PFSK-1 (cell line): Measurements from ENCODE around the gene S100A7A. TPM values are rescaled to one million over a fixed set of nuclear protein-coding genes. Genes with fewer than 3 reads are reported as not detected.

ENCODE experiments used
- FOXP2 ChIP-seq: optimal IDR thresholded peaks from 2 replicates; pipeline ENCODE3; 2011; ENCODE audit warnings: borderline replicate concordance, control low read depth, inconsistent platforms; ENCODE audit not compliant: insufficient read depth; ENCODE audit errors: extremely low read length, extremely low read depth
- POLR2AphosphoS5 ChIP-seq: IDR thresholded peaks from 2 replicates; pipeline ENCODE4 v1.6.1; 2012; ENCODE audit warnings: low read depth, mild to moderate bottlenecking, control low read depth, low read length, moderate library complexity
- REST ChIP-seq, 2 experiments: IDR thresholded peaks; 2 replicates each; pipeline versions ENCODE4 v1.6.1 to v1.8.0; 2011 to 2012; ENCODE audit warnings: low read depth in 2 of 2, low read length in 2 of 2, control low read depth in 1 of 2, inconsistent platforms in 1 of 2, mild to moderate bottlenecking in 1 of 2, moderate library complexity in 1 of 2; ENCODE audit not compliant: insufficient read depth in 1 of 2
- SIN3A ChIP-seq: IDR thresholded peaks from 2 replicates; pipeline ENCODE4 v1.6.1; 2012; ENCODE audit warnings: mild to moderate bottlenecking, low read length, moderate library complexity, borderline replicate concordance; ENCODE audit not compliant: insufficient read depth
- TAF1 ChIP-seq: IDR thresholded peaks from 2 replicates; pipeline ENCODE4 v1.6.1; 2012; ENCODE audit warnings: low read length, control low read depth, borderline replicate concordance; ENCODE audit not compliant: insufficient read depth
- polyA plus RNA-seq: library from polyadenylated mRNA; unstranded; fragments of >200 nt; gene quantifications from one replicate; pipeline ENCODE4 v1.2.1, GENCODE V29; 2012; ENCODE audit warnings: low read depth, missing spikeins; ENCODE audit not compliant: insufficient read length

S100A7A gene
- not detected for polyA plus RNA-seq

DNA sequence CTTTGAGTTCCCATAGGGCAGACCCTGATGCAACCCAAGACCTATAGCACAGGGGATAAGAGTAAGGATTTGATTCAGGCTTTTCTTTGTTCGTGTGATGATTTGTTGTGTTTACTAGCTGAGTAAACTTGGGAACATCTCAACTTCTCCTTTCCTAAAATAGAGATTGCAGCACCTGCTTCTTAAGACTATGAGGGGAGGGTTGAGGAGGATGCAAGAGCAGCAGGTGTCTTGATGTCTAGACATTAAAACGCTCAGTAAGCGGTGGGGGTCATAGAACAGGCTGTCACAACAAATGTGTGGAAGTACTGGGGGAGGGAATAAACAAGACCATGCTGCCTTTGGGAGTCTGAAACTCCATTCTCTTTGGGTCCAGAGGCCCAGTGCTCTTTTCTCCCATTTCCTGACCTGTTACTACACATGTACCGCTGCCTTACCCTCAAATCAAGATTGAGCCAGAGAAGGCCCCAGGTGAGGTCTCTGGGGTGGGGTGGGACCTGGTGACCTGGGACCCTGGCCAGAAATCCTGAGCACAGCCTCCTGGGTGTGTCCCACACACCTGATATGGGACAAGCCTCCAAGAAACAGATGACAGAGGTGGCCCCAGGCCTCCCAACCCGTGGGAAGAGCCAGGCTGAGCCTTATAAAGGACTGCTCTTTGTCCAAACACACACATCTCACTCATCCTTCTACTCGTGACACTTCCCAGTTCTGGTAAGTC, at the start of gene S100A7A:
TSS of gene S100A7A (plus strand) at position 671 of the 721 bp plus-strand sequence. CDS start 1,563 bp downstream, outside the sequence.
- TF ChIP-seq REST (IDR thresholded peaks at IDR 0.05; ENCODE audit: insufficient read depth in 1 of 2, low read depth in 2 of 2, low read length in 2 of 2), result no peak

DNA sequence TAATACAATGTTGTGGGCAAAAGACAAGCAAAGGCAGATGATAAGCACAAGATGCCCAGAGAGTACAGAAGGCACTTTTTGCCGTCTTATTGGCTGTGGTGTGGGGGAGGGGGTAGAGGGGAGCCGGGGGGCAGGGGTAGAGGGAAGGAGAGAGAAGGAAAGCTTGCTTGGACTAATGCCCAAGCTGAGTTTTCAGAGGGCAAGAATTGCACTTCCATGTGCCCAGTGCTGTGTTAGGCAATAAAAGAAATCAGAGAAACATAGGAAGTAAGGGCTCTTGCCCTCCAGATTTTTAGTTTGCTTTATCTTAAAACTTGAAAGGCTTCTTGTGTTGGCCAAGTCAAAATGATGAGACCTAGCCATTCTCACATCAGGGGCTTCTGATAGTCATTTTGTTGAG, 49.2 kb upstream of the S100A7A start:
- TF ChIP-seq TAF1 (no peak), POLR2AphosphoS5 (no peak), SIN3A (no peak), FOXP2 (no peak)

DNA sequence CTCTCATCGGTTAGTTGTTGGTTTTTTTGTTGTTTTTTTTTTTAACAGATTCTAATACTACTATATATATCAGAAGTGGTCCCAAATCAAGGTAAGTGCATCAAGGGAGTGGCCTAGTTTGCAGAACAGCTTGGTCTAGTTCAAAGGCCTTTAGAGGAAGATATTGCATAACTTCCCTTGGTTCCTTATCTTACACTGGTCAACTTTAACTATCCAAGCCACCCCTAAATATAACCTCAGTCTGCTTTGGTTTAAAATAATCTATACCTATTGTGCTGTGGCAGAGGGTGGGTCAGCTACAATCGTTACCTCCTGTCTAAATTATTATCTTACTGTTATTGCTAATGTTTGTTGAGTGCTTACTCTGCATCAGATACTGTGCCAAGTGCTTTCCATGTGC, 47.8 kb upstream of the S100A7A start:
- TF ChIP-seq REST (IDR thresholded peaks at IDR 0.05; ENCODE audit: insufficient read depth in 1 of 2, low read depth in 2 of 2, low read length in 2 of 2) (no peak), SIN3A (no peak), POLR2AphosphoS5 (no peak), TAF1 (no peak)

DNA sequence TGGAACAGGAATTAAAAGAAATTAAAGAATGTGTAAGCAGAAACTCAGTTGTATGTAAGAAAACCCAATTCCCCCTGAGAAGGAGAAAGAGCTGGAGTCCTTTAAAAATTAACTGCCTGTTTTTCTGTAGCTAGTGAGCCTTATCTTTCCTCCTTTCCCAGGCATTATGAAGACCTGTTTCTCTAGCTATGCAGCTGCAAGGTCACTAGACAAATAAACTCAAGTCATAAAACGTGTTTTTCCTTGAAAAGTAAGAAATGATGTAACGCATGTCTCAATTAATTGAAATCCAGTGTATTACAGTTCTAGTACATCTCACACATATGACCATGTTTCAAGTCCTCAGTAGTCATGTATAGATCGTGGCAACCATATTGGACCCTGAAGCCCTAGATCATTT, 46.2 kb upstream of the S100A7A start:
- TF ChIP-seq TAF1 (no peak), FOXP2 (no peak), SIN3A (no peak), REST (IDR thresholded peaks at IDR 0.05; ENCODE audit: insufficient read depth in 1 of 2, low read depth in 2 of 2, low read length in 2 of 2) (no peak), POLR2AphosphoS5 (no peak)

- no peak for TF ChIP-seq REST (IDR thresholded peaks at IDR 0.05; ENCODE audit: insufficient read depth in 1 of 2, low read depth in 2 of 2, low read length in 2 of 2)
- no peak for TF ChIP-seq FOXP2
These were observed 45.1 kb upstream of the S100A7A start for GRCh38 chr1:153371231-153371630.
